H1 (cell line): ENCODE data around the gene MT1B. TPM values are rescaled to one million over a fixed set of nuclear protein-coding genes. Genes with fewer than 3 reads are reported as not detected.

Source experiments
- CTCF ChIA-PET: fragments of 300-600 bp; sonication (Branson Sonifier 250); formaldehyde crosslinking; loops from one replicate; lab custom pipeline; 2021; ENCODE audit not compliant: partially characterized antibody; lab: Charles Lee
- POLR2A ChIA-PET: fragments of 300-600 bp; sonication (Branson Sonifier 250); formaldehyde crosslinking; loops from one replicate; lab custom pipeline; 2021; ENCODE audit warnings: inconsistent platforms; ENCODE audit not compliant: partially characterized antibody; lab: Charles Lee
- DNase-seq, 2 experiments: peaks; one replicate each; pipeline versions ENCODE4 v3.0.0 to v3.0.0-alpha.2; 2010 to 2022; ENCODE audit warnings: low spot score in 2 of 2, low read depth in 1 of 2, mixed read lengths in 1 of 2
- FAIRE-seq: peaks from 2 replicates; lab custom pipeline; 2011; peaks lifted over from hg19 to GRCh38; lab: Jason Lieb, UNC
- H2AFZ ChIP-seq: 2 replicates; pipeline ENCODE4 v1.8.1; 2012; ENCODE audit warnings: low read length, inconsistent platforms
- H2AK5ac ChIP-seq: 2 replicates; pipeline ENCODE4 v1.6.1; 2013; ENCODE audit warnings: low read depth, low read length
- H2BK120ac ChIP-seq: replicated peaks from 2 replicates; pipeline ENCODE3; 2013; ENCODE audit warnings: low read depth, low read length, inconsistent platforms
- H2BK12ac ChIP-seq: 2 replicates; pipeline ENCODE4 v1.6.1; 2013; ENCODE audit warnings: low read depth, low read length
- H2BK15ac ChIP-seq: 2 replicates; pipeline ENCODE4 v1.6.1; 2013; ENCODE audit warnings: low read length
- H2BK20ac ChIP-seq: 2 replicates; pipeline ENCODE4 v1.6.1; 2013; ENCODE audit warnings: low read length
- H2BK5ac ChIP-seq: 2 replicates; pipeline ENCODE4 v1.6.1; 2013; ENCODE audit warnings: low read depth, low read length
- H3K14ac ChIP-seq: 2 replicates; pipeline ENCODE4 v1.6.1; 2013; ENCODE audit warnings: inconsistent platforms; ENCODE audit not compliant: insufficient read length
- H3K18ac ChIP-seq: 2 replicates; pipeline ENCODE4 v1.6.1; 2013; ENCODE audit warnings: low read length; ENCODE audit errors: extremely low read depth
- H3K23ac ChIP-seq: 2 replicates; pipeline ENCODE4 v1.6.1; 2013; ENCODE audit warnings: inconsistent platforms; ENCODE audit not compliant: insufficient read length
- H3K23me2 ChIP-seq: 2 replicates; pipeline ENCODE4 v1.6.1; 2013; ENCODE audit warnings: low read depth, low read length
- H3K27ac ChIP-seq: 2 replicates; pipeline ENCODE4 v1.6.1; 2011; ENCODE audit warnings: low read depth, low read length, inconsistent platforms
- H3K27me3 ChIP-seq, 4 experiments: replicated peaks in 1 of 4; 1 replicate in 1 of 4; 2 replicates in 3 of 4; pipeline versions ENCODE4 v1.6.1 to v1.8.1; 2011 to 2013; ENCODE audit warnings: low read length in 3 of 4, mild to moderate bottlenecking in 3 of 4, inconsistent platforms in 2 of 4, mixed read lengths in 2 of 4, moderate library complexity in 1 of 4; ENCODE audit not compliant: control insufficient read depth in 3 of 4, insufficient read depth in 3 of 4; ENCODE audit errors: extremely low read depth in 1 of 4
- H3K36me3 ChIP-seq, 4 experiments: 2 replicates each; pipeline versions ENCODE4 v1.6.1 to v1.8.1; 2011 to 2013; ENCODE audit warnings: mild to moderate bottlenecking in 4 of 4, low read length in 3 of 4, moderate library complexity in 2 of 4, control low read depth in 1 of 4, inconsistent platforms in 1 of 4; ENCODE audit not compliant: insufficient read depth in 4 of 4, control insufficient read depth in 2 of 4
- H3K4ac ChIP-seq: replicated peaks from 2 replicates; pipeline ENCODE3; 2013; ENCODE audit warnings: low read length, low read depth, mixed read lengths, inconsistent platforms; ENCODE audit not compliant: insufficient read length
- H3K4me1 ChIP-seq, 4 experiments: replicated peaks in 1 of 4; 1 replicate in 1 of 4; 2 replicates in 3 of 4; pipeline versions ENCODE4 v1.6.1 to v1.8.1; 2011 to 2013; ENCODE audit warnings: low read length in 3 of 4, inconsistent platforms in 2 of 4, mixed read lengths in 1 of 4; ENCODE audit not compliant: insufficient read depth in 4 of 4, control insufficient read depth in 3 of 4
- H3K4me2 ChIP-seq, 2 experiments: 2 replicates each; pipeline versions ENCODE4 v1.6.1 to v1.8.1; 2011 to 2013; ENCODE audit warnings: low read depth in 2 of 2, low read length in 2 of 2, control low read depth in 1 of 2, inconsistent platforms in 1 of 2, mild to moderate bottlenecking in 1 of 2; ENCODE audit not compliant: insufficient read depth in 1 of 2
- H3K4me3 ChIP-seq, 4 experiments: fragments of 200-600, 300-600 bp in 1 of 4; sonication (generic), shearing (Covaris generic), sonication (Bioruptor Twin) in 1 of 4; 2 replicates each; pipeline versions ENCODE4 v1.5.1 to v1.8.1; 2011 to 2016; ENCODE audit warnings: low read length in 4 of 4, low read depth in 3 of 4, control low read depth in 2 of 4, inconsistent platforms in 2 of 4, mild to moderate bottlenecking in 2 of 4, mixed read lengths in 1 of 4, moderate library complexity in 1 of 4; ENCODE audit not compliant: insufficient read depth in 2 of 4; ENCODE audit errors: extremely low read depth in 1 of 4
- H3K56ac ChIP-seq: replicated peaks from 2 replicates; pipeline ENCODE3; 2013; ENCODE audit warnings: low read depth, mild to moderate bottlenecking, mixed read lengths, low read length, inconsistent platforms; ENCODE audit not compliant: insufficient read length
- H3K79me1 ChIP-seq: 2 replicates; pipeline ENCODE4 v1.6.1; 2013; ENCODE audit warnings: low read depth, low read length, control low read depth
- H3K79me2 ChIP-seq, 2 experiments: 2 replicates each; pipeline versions ENCODE4 v1.6.1 to v1.8.1; 2012 to 2013; ENCODE audit warnings: low read length in 2 of 2, mild to moderate bottlenecking in 2 of 2, inconsistent platforms in 1 of 2; ENCODE audit not compliant: insufficient read depth in 2 of 2, control insufficient read depth in 1 of 2
- H3K9ac ChIP-seq, 4 experiments: replicated peaks in 1 of 4; 1 replicate in 1 of 4; 2 replicates in 3 of 4; pipeline versions ENCODE4 v1.6.1 to v1.8.1; 2011 to 2013; ENCODE audit warnings: low read depth in 3 of 4, low read length in 3 of 4, control low read depth in 2 of 4, mild to moderate bottlenecking in 2 of 4, moderate library complexity in 2 of 4, inconsistent platforms in 1 of 4; ENCODE audit errors: extremely low read depth in 1 of 4
- H3K9me3 ChIP-seq, 2 experiments: 2 replicates each; pipeline versions ENCODE4 v1.6.1 to v1.8.1; 2012 to 2013; ENCODE audit warnings: mild to moderate bottlenecking in 2 of 2, moderate library complexity in 2 of 2, control low read depth in 1 of 2, inconsistent platforms in 1 of 2, low read depth in 1 of 2, low read length in 1 of 2, mixed read lengths in 1 of 2; ENCODE audit not compliant: insufficient read depth in 2 of 2
- H4K20me1 ChIP-seq, 2 experiments: replicated peaks in 1 of 2; 2 replicates each; pipeline versions ENCODE3 to v1.8.1; 2011 to 2013; ENCODE audit warnings: inconsistent platforms in 2 of 2, low read length in 2 of 2, mild to moderate bottlenecking in 1 of 2; ENCODE audit not compliant: insufficient read depth in 2 of 2, control insufficient read depth in 1 of 2
- H4K5ac ChIP-seq: 2 replicates; pipeline ENCODE4 v1.6.1; 2013; ENCODE audit warnings: low read length, low read depth, mixed read lengths, inconsistent platforms; ENCODE audit not compliant: insufficient read length
- H4K8ac ChIP-seq: 2 replicates; pipeline ENCODE4 v1.8.0; 2013; ENCODE audit warnings: mild to moderate bottlenecking, moderate library complexity, low read length, inconsistent platforms; ENCODE audit not compliant: insufficient read depth; ENCODE audit errors: extremely low read depth
- H4K91ac ChIP-seq: replicated peaks from 2 replicates; pipeline ENCODE3; 2013; ENCODE audit warnings: low read length, mixed read lengths, inconsistent platforms; ENCODE audit not compliant: insufficient read length
- ATF3 ChIP-seq: IDR thresholded peaks from 2 replicates; pipeline ENCODE4 v1.6.1; 2011; ENCODE audit warnings: low read depth, mild to moderate bottlenecking, low read length; ENCODE audit not compliant: insufficient read depth
- CBX8 ChIP-seq: fragments of 300-800, 300-1000 bp; sonication (generic); IDR thresholded peaks from 2 replicates; pipeline ENCODE4 v1.7.1; 2016; ENCODE audit warnings: low read depth, low read length, borderline replicate concordance
- CHD1 ChIP-seq: IDR thresholded peaks from 2 replicates; pipeline ENCODE4 v1.6.1; 2012; ENCODE audit warnings: low read depth, low read length, improper control_type of control experiment
- GTF2F1 ChIP-seq: IDR thresholded peaks from 2 replicates; pipeline ENCODE4 v1.6.1; 2012; ENCODE audit warnings: low read depth, low read length, improper control_type of control experiment, borderline replicate concordance
- POLR2A ChIP-seq, 2 experiments: IDR thresholded peaks; 1 replicate in 1 of 2; 2 replicates in 1 of 2; pipeline ENCODE4 v1.6.1; 2011; ENCODE audit warnings: low read depth in 2 of 2, low read length in 2 of 2, mild to moderate bottlenecking in 2 of 2; ENCODE audit errors: control extremely low read depth in 1 of 2
- WGBS, 2 experiments: shearing (Covaris generic) in 1 of 2; methylation state at CpG; one replicate each; pipeline versions ENCODE4 v1.1.6 to v1.1.7; 2013 to 2015; ENCODE audit warnings: low lambda C conversion rate in 2 of 2, mixed read lengths in 2 of 2, inconsistent platforms in 1 of 2, low coverage in 1 of 2, missing lambda C conversion rate in 1 of 2; ENCODE audit not compliant: insufficient replicate concordance in 2 of 2, insufficient coverage in 1 of 2, insufficient read length in 1 of 2; ENCODE audit errors: extremely low coverage in 1 of 2, missing lambda C conversion rate in 1 of 2; 5-methylcytosine and 5-hydroxymethylcytosine counted together
- polyA plus RNA-seq, 7 experiments: library from polyadenylated mRNA; depleted of rRNA in 3 of 7; stranded (reverse) in 5 of 7; unstranded in 2 of 7; fragments of >200 nt in 5 of 7; fragments of 200-250 nt in 2 of 7; gene quantifications; 1 replicate in 5 of 7; 2 replicates in 1 of 7; 4 replicates in 1 of 7; pipeline versions ENCODE4 v1.2.1 to v1.2.3, GENCODE V29; 2011 to 2013; ENCODE audit warnings: missing spikeins in 2 of 7, mixed read lengths in 2 of 7
- total RNA-seq: library from RNA; stranded (reverse); fragmentation: NEBNext Ultra II Directional; extraction: Animal tissue kit (Norgen Biotek cat#: 25700); gene quantifications from 2 replicates; pipeline ENCODE4 v1.2.1, GENCODE V29; 2021

Gene MT1B
- total and polyA plus RNA-seq, 2 of the 8 experiments (the other 6 are each of a cell fraction or from before 2014, with no cell fraction given): not detected

- Histone ChIP-seq H3K4me1 (peaks cover 3 to 22% (median 7%) of the 10 kb centered on the region in 4 experiments), H2AFZ (no peak overlapping the region), H2BK12ac (no peak overlapping the region), H4K5ac (no peak overlapping the region)
- TF ChIP-seq CBX8 (peak; percentile 72; the same call in 1 of the 2 replicates), POLR2A (IDR thresholded peaks at IDR 0.05; ENCODE audit: control extremely low read depth in 1 of 2, low read depth in 2 of 2, low read length in 2 of 2) (no peak), GTF2F1 (no peak), CHD1 (no peak), ATF3 (no peak)
- TF ChIP-seq, all 59 proteins: peak for 1
- H3K9ac ChIP-seq: no peak overlapping the region
- peaks cover 14 to 31% of the 10 kb centered on the region in 2 experiments for H4K20me1 ChIP-seq
- H3K23me2 ChIP-seq: peaks cover 9% of the 10 kb centered on the region
- H3K27me3 ChIP-seq: peaks cover 91 to 100% (median 99%) of the 10 kb centered on the region in 4 experiments
- no peak overlapping the region for H2BK120ac ChIP-seq
- no peak overlapping the region for H3K4me3 ChIP-seq
- H4K8ac ChIP-seq: no peak overlapping the region
- ChIA-PET POLR2A (interaction anchor here (0.6 to 4.8 kb wide), 8 partner anchors 11 to 48 kb away, joined by 3 to 32 read pairs (median 5); partner anchors contain the start of genes MT1E, MT1G and MT3), CTCF (interaction anchor here (0.9 to 3.0 kb wide), 4 partner anchors 10 to 37 kb away, joined by 3 to 13 read pairs (median 4); partner anchors contain the start of gene MT1E)
- H2BK5ac ChIP-seq: no peak overlapping the region
- H3K18ac ChIP-seq: no peak overlapping the region; the same call in 1 of the 2 replicates
- no peak overlapping the region for H2BK20ac ChIP-seq
- no peaks in the 10 kb centered on the region; a peak in 1 of 8 replicates for H3K36me3 ChIP-seq
- H3K4ac ChIP-seq: no peak overlapping the region
- no peaks in the 10 kb centered on the region for H3K79me1 ChIP-seq
- 23% methylated on average over 9 of the region's 9 CpGs; no CpG with 5 or more reads in 1 of the 2 experiments for WGBS, 2 experiments
- no peak overlapping the region for H3K56ac ChIP-seq
- no peak overlapping the region for H2AK5ac ChIP-seq
- FAIRE-seq (no peak), DNase-seq (no peak)
- no peak overlapping the region for H3K14ac ChIP-seq
- H3K4me2 ChIP-seq: no peak overlapping the region; a peak in 1 of 4 replicates
- H3K79me2 ChIP-seq: no peaks in the 10 kb centered on the region
- no peaks in the 10 kb centered on the region for H3K9me3 ChIP-seq
- H2BK15ac ChIP-seq: no peak overlapping the region
- no peak overlapping the region for H3K23ac ChIP-seq
- H3K27ac ChIP-seq: no peak overlapping the region
- no peak overlapping the region for H4K91ac ChIP-seq
These were observed 14.9 kb upstream of the MT1B start for GRCh38 chr16:56636616-56637413.
